HepG2 (cell line): ENCODE data around the gene PLD1. TPM values are rescaled to one million over a fixed set of nuclear protein-coding genes. Genes with fewer than 3 reads are reported as not detected.

ENCODE experiments used
- ATAC-seq: fragments of 200-7000 bp; cut with Tn5 transposase; 3 replicates; pipeline ENCODE4 v1.9.1; 2020; ENCODE audit warnings: mild to moderate bottlenecking, moderate library complexity
- BruUV-seq: library from RNA; stranded (reverse); fragments of 400-500 nt; replicated peaks from 2 replicates; lab custom pipeline; 2021; lab: Mats Ljungman, UMichigan
- CTCF ChIA-PET: fragments of 300-600 bp; formaldehyde crosslinking; extraction: SDS; loops from one replicate; lab custom pipeline; 2021; ENCODE audit warnings: low total read pairs, inconsistent platforms, low intra/inter-chr PET ratio; lab: Yijun Ruan, JAX
- POLR2A ChIA-PET: fragments of 350-600 bp; sonication (Branson Sonifier 250); formaldehyde crosslinking; loops from one replicate; lab custom pipeline; 2020; ENCODE audit warnings: antibody characterized with exemption, inconsistent platforms; lab: Yijun Ruan, JAX
- DNase-seq: peaks from one replicate; pipeline ENCODE4 v3.0.0-alpha.2; 2015; ENCODE audit warnings: low spot score
- FAIRE-seq: peaks from 3 replicates; lab custom pipeline; 2011; peaks lifted over from hg19 to GRCh38; lab: Jason Lieb, UNC
- H2AFZ ChIP-seq: one replicate; pipeline ENCODE4 v1.6.1; 2011; ENCODE audit warnings: low read length, inconsistent platforms
- H3K27ac ChIP-seq: fragments of 300-600 bp; 3 replicates; pipeline ENCODE4 v1.8.0; 2011; ENCODE audit warnings: mixed run types, mild to moderate bottlenecking, mixed read lengths, low read length, inconsistent platforms; ENCODE audit not compliant: insufficient read depth; ENCODE audit errors: extremely low read length
- H3K27me3 ChIP-seq, 2 experiments: fragments of 200-600 bp in 1 of 2; 2 replicates in 1 of 2; 3 replicates in 1 of 2; pipeline versions ENCODE4 v1.6.0 to v1.8.0; 2011; ENCODE audit warnings: low read length in 2 of 2, mild to moderate bottlenecking in 2 of 2, moderate library complexity in 2 of 2, inconsistent platforms in 1 of 2; ENCODE audit not compliant: insufficient read depth in 2 of 2, control insufficient read depth in 1 of 2
- H3K36me3 ChIP-seq, 2 experiments: fragments of 200-600 bp in 1 of 2; replicated peaks in 1 of 2; 2 replicates in 1 of 2; 3 replicates in 1 of 2; pipeline versions ENCODE4 v1.5.1 to v1.8.0; 2011; ENCODE audit warnings: low read length in 2 of 2, inconsistent platforms in 1 of 2; ENCODE audit not compliant: insufficient read depth in 2 of 2, control insufficient read depth in 1 of 2
- H3K4me1 ChIP-seq: 2 replicates; pipeline ENCODE4 v1.5.1; 2012; ENCODE audit warnings: low read length, inconsistent platforms; ENCODE audit not compliant: insufficient read depth
- H3K4me2 ChIP-seq: 2 replicates; pipeline ENCODE4 v1.6.0; 2011; ENCODE audit warnings: low read depth, low read length, inconsistent platforms
- H3K4me3 ChIP-seq, 3 experiments: fragments of 200-600 bp in 1 of 3; sonication (generic), shearing (Covaris generic) in 1 of 3; replicated peaks in 1 of 3; 2 replicates each; pipeline ENCODE4 v1.5.1; 2011 to 2016; ENCODE audit warnings: low read length in 3 of 3, inconsistent platforms in 2 of 3, low read depth in 2 of 3, mild to moderate bottlenecking in 2 of 3, control low read depth in 1 of 3, mixed read lengths in 1 of 3; ENCODE audit not compliant: insufficient read depth in 1 of 3
- H3K79me2 ChIP-seq: one replicate; pipeline ENCODE4 v1.6.1; 2011; ENCODE audit warnings: low read length, inconsistent platforms; ENCODE audit not compliant: insufficient read depth
- H3K9ac ChIP-seq: 2 replicates; pipeline ENCODE4 v1.6.0; 2011; ENCODE audit warnings: mild to moderate bottlenecking, low read depth, low read length, inconsistent platforms; ENCODE audit not compliant: insufficient read depth
- H3K9me3 ChIP-seq: 2 replicates; pipeline ENCODE4 v1.5.1; 2012; ENCODE audit warnings: mild to moderate bottlenecking, low read length
- H4K20me1 ChIP-seq: 2 replicates; pipeline ENCODE4 v1.6.0; 2011; ENCODE audit warnings: inconsistent platforms, mild to moderate bottlenecking, low read length, moderate library complexity; ENCODE audit not compliant: insufficient read depth
- CENPT ChIP-seq: sonication (generic); formaldehyde crosslinking; IDR thresholded peaks from 2 replicates; pipeline ENCODE4 v1.8.0; 2022; ENCODE audit warnings: low read depth, mild to moderate bottlenecking, moderate library complexity, missing genetic modification reagents
- CERS6 ChIP-seq: sonication (generic); formaldehyde crosslinking; IDR thresholded peaks from 2 replicates; pipeline ENCODE4 v1.5.0; 2020; ENCODE audit warnings: missing genetic modification reagents
- DMAP1 ChIP-seq: IDR thresholded peaks from 2 replicates; pipeline ENCODE4 v1.6.1; 2016
- MAFK ChIP-seq, 2 experiments: IDR thresholded peaks in 1 of 2; conservative IDR thresholded peaks in 1 of 2; 2 replicates each; pipeline ENCODE4 v1.6.1; 2011; ENCODE audit warnings: improper control_type of control experiment in 2 of 2, low read length in 2 of 2
- MBNL3 ChIP-seq: fragments of 250-450 bp; sonication (Bioruptor Pico); conservative IDR thresholded peaks from 2 replicates; pipeline ENCODE4 v1.8.0; 2022; ENCODE audit warnings: mild to moderate bottlenecking, inconsistent platforms
- NFRKB ChIP-seq: fragments of 450-650 bp; IDR thresholded peaks from 2 replicates; pipeline ENCODE4 v1.6.1; 2017
- NFYB ChIP-seq: sonication (generic); formaldehyde crosslinking; IDR thresholded peaks from 2 replicates; pipeline ENCODE4 v1.4.0; 2020; ENCODE audit warnings: missing genetic modification reagents
- SNRNP70 ChIP-seq: fragments of 200-400 bp; formaldehyde crosslinking; IDR thresholded peaks from 2 replicates; pipeline ENCODE4 v1.6.1; 2017; ENCODE audit warnings: mild to moderate bottlenecking, low read depth, low read length, moderate library complexity
- SRSF4 ChIP-seq: fragments of 200-400 bp; formaldehyde crosslinking; IDR thresholded peaks from one replicate; pipeline ENCODE4 v1.6.1; 2018; ENCODE audit warnings: mild to moderate bottlenecking, low read depth, low read length, moderate library complexity; ENCODE audit not compliant: poor library complexity, severe bottlenecking
- TCF12 ChIP-seq, 2 experiments: fragments of 450-650 bp in 1 of 2; sonication (generic) in 1 of 2; formaldehyde crosslinking in 1 of 2; IDR thresholded peaks; 2 replicates each; pipeline versions ENCODE4 v1.6.1 to v1.8.0; 2017 to 2022; ENCODE audit warnings: antibody characterized with exemption in 1 of 2, mild to moderate bottlenecking in 1 of 2, missing genetic modification reagents in 1 of 2, moderate library complexity in 1 of 2
- TEAD3 ChIP-seq: optimal IDR thresholded peaks from 2 replicates; pipeline ENCODE3; 2016; ENCODE audit warnings: borderline replicate concordance
- TEF ChIP-seq: sonication (generic); formaldehyde crosslinking; IDR thresholded peaks from 2 replicates; pipeline ENCODE4 v1.5.0; 2020; ENCODE audit warnings: missing genetic modification reagents
- ZC3H13 ChIP-seq: sonication (generic); formaldehyde crosslinking; IDR thresholded peaks from 2 replicates; pipeline ENCODE4 v1.8.1; 2023; ENCODE audit warnings: mild to moderate bottlenecking, missing genetic modification reagents, moderate library complexity
- ZFP36 ChIP-seq: fragments of 150-350 bp; IDR thresholded peaks from 2 replicates; pipeline ENCODE4 v1.6.1; 2018; ENCODE audit warnings: borderline replicate concordance, low read length, low read depth; ENCODE audit not compliant: partially characterized antibody
- ZFY ChIP-seq: sonication (generic); formaldehyde crosslinking; IDR thresholded peaks from 2 replicates; pipeline ENCODE4 v1.4.0; 2020; ENCODE audit warnings: missing genetic modification reagents
- ZNF101 ChIP-seq: sonication (generic); formaldehyde crosslinking; IDR thresholded peaks from 2 replicates; pipeline ENCODE4 v1.4.0; 2020; ENCODE audit warnings: mild to moderate bottlenecking, low read depth, missing genetic modification reagents, borderline replicate concordance
- ZNF296 ChIP-seq: sonication (generic); formaldehyde crosslinking; conservative IDR thresholded peaks from 2 replicates; pipeline ENCODE4 v1.5.0; 2020; ENCODE audit warnings: mild to moderate bottlenecking, missing genetic modification reagents
- ZNF724P ChIP-seq: sonication (generic); formaldehyde crosslinking; IDR thresholded peaks from 2 replicates; pipeline ENCODE4 v1.8.0; 2022; ENCODE audit warnings: missing genetic modification reagents, borderline replicate concordance
- ZNF784 ChIP-seq: sonication (generic); formaldehyde crosslinking; IDR thresholded peaks from 2 replicates; pipeline ENCODE4 v1.5.1; 2020; ENCODE audit warnings: missing genetic modification reagents, mild to moderate bottlenecking, borderline replicate concordance
- ZSCAN25 ChIP-seq: sonication (generic); formaldehyde crosslinking; IDR thresholded peaks from 2 replicates; pipeline ENCODE4 v1.8.0; 2022; ENCODE audit warnings: mild to moderate bottlenecking, missing genetic modification reagents
- WGBS: methylation state at CpG from one replicate; pipeline ENCODE4 v1.1.6; 2017; ENCODE audit warnings: low lambda C conversion rate; 5-methylcytosine and 5-hydroxymethylcytosine counted together
- in situ Hi-C: cut with HindIII; loops from 2 replicates; pipeline ENCODE4 v1.10.0; 2017; ENCODE audit warnings: low pct_unique_long_range_greater_than_20kb; ENCODE audit not compliant: extremely low pct_ligation_motif_present
- intact Hi-C: fragments of 100-400 bp; cut with micrococcal nuclease; formaldehyde crosslinking; loops from one replicate; pipeline ENCODE4 v1.10.0; 2022; ENCODE audit not compliant: unreplicated experiment
- polyA plus RNA-seq, 8 experiments: library from polyadenylated mRNA; depleted of rRNA in 3 of 8; stranded (reverse) in 7 of 8; unstranded in 1 of 8; fragments of >200 nt; fragmentation: Illumina TruSeq in 4 of 8; extraction: Trizol in 4 of 8; gene quantifications; 2 replicates each; pipeline versions ENCODE4 v1.2.1 to v1.2.3, GENCODE V29; 2011 to 2016; ENCODE audit warnings: low read depth in 4 of 8, missing spikeins in 1 of 8, mixed read lengths in 1 of 8; ENCODE audit not compliant: insufficient read depth in 1 of 8
- total RNA-seq, 5 experiments: library from RNA; depleted of rRNA; stranded (reverse); fragments of >200 nt; fragmentation: Illumina TruSeq; extraction: Trizol; gene quantifications; 2 replicates each; pipeline ENCODE4 v1.2.3, GENCODE V29; 2016; ENCODE audit warnings: low read depth in 1 of 5

Gene PLD1
- total and polyA plus RNA-seq, 2 of the 13 experiments (the other 11 are each of a cell fraction or from before 2014, with no cell fraction given): 27.1 to 59.4 TPM

- POLR2A ChIA-PET: interaction anchor here (0.7 to 6.3 kb wide), 30 partner anchors 11 to 1485 kb away, joined by 3 to 91 read pairs (median 6); partner anchors contain the start of genes FNDC3B and PLD1
- FAIRE-seq (peak; percentile 47), ATAC-seq (peak; percentile 84), DNase-seq (peak; percentile 97)
- peaks cover 97% of the 10 kb centered on the region for H3K4me1 ChIP-seq
- H3K4me2 ChIP-seq: peak overlapping the region; percentile 80
- in situ Hi-C loops: loop anchor here (10.0 kb wide), 1 partner anchor 194 kb away; the partner anchor contains the start of gene FNDC3B
- H3K4me3 ChIP-seq: peak overlapping the region in 1 of 3 experiments; percentile 27; a peak in 2 of 6 replicates
- CTCF ChIA-PET: no interaction called here
- H4K20me1 ChIP-seq: no peaks in the 10 kb centered on the region
- H3K36me3 ChIP-seq: no peaks in the 10 kb centered on the region
- H3K27me3 ChIP-seq: no peaks in the 10 kb centered on the region
- H3K9ac ChIP-seq: peak overlapping the region; percentile 84
- no peaks in the 10 kb centered on the region for H3K9me3 ChIP-seq
- peaks cover 19% of the 10 kb centered on the region for H3K79me2 ChIP-seq
- WGBS: 2% methylated on average over 4 of the region's 6 CpGs
- no peak overlapping the region for H2AFZ ChIP-seq
- intact Hi-C loops: loop anchor here (1.0 to 10.0 kb wide), 3 partner anchors 42 to 198 kb away; partner anchors contain the start of gene FNDC3B
- BruUV-seq: TSS peak; percentile 83
- H3K27ac ChIP-seq: peak overlapping the region; percentile 100
- TF ChIP-seq ZNF296: no peak
- TF ChIP-seq CERS6 (CRISPR knock-in tag): no peak
- no peak for TF ChIP-seq MAFK (conservative IDR thresholded peaks at IDR 0.05 in 1 of 2, IDR thresholded peaks at IDR 0.05 in 1 of 2; ENCODE audit: low read length in 2 of 2)
- peak; percentile 40; the same call in 1 of the 2 replicates for TF ChIP-seq ZNF784 (CRISPR knock-in tag)
- TF ChIP-seq DMAP1: peak; percentile 74; the same call in 1 of the 2 replicates
- TF ChIP-seq NFRKB: no peak
- TF ChIP-seq ZNF724P (CRISPR knock-in tag): no peak
- no peak for TF ChIP-seq ZC3H13 (CRISPR knock-in tag)
- TF ChIP-seq TEAD3 (CRISPR knock-in tag): peak; percentile 89
- TF ChIP-seq NFYB (CRISPR knock-in tag): no peak
- no peak for TF ChIP-seq TEF (CRISPR knock-in tag)
- TF ChIP-seq TCF12 (IDR thresholded peaks at IDR 0.05): no peak
- peak; percentile 96 for TF ChIP-seq TCF12 (CRISPR knock-in tag; IDR thresholded peaks at IDR 0.05)
- no peak for TF ChIP-seq MBNL3
- TF ChIP-seq SRSF4: no peak
- TF ChIP-seq ZFY (CRISPR knock-in tag): peak; percentile 64; the same call in 1 of the 2 replicates
- TF ChIP-seq ZNF101: peak; percentile 1; the same call in 1 of the 2 replicates
- no peak for TF ChIP-seq SNRNP70
- peak; percentile 26 for TF ChIP-seq ZFP36
- TF ChIP-seq CENPT: no peak
- no peak for TF ChIP-seq ZSCAN25 (CRISPR knock-in tag)
Observed at GRCh38 chr3:171840811-171841619, 30.7 kb upstream of the PLD1 start.
